ENCODE data around the gene SPATA19.

SPATA19 gene

GRCh38 chr11:133845413-133845812 lies at the start of gene SPATA19:
SPATA19 (minus strand) TSS chr11:133845513; CDS start chr11:133845446, 67 bp downstream.
- Histone ChIP-seq H3K4me1 (ENCODE audit: insufficient read depth, low read length) (no peaks in the 10 kb centered on the region), H3K27me3 (ENCODE audit: insufficient read depth, low read length) (no peaks in the 10 kb centered on the region), H3K4me3 (ENCODE audit: low read length) (no peak within 1 kb of the TSS), H3K9me3 (ENCODE audit: low read length) (no peaks in the 10 kb centered on the region), H2AFZ (ENCODE audit: low read depth, low read length) (no peak within 1 kb of the TSS), H3K36me3 (ENCODE audit: insufficient read depth, low read length) (no peaks in the 10 kb centered on the region)

- no peak overlapping the region for H3K4me3 ChIP-seq (ENCODE audit: low read length)
- H3K4me1 ChIP-seq (ENCODE audit: insufficient read depth, low read length) = peaks cover 25% of the 10 kb centered on the region
- H2AFZ ChIP-seq (ENCODE audit: low read depth, low read length) = no peak overlapping the region
- H3K9me3 ChIP-seq (ENCODE audit: low read length) = no peaks in the 10 kb centered on the region
- H3K27me3 ChIP-seq (ENCODE audit: insufficient read depth, low read length) = no peaks in the 10 kb centered on the region
- H3K36me3 ChIP-seq (ENCODE audit: insufficient read depth, low read length) = no peaks in the 10 kb centered on the region
These were observed 49.8 kb upstream of the SPATA19 start for GRCh38 chr11:133895061-133895479.

- Histone ChIP-seq H3K36me3 (ENCODE audit: insufficient read depth, low read length) (no peaks in the 10 kb centered on the region), H3K4me1 (ENCODE audit: insufficient read depth, low read length) (peaks cover 25% of the 10 kb centered on the region), H2AFZ (ENCODE audit: low read depth, low read length) (no peak overlapping the region), H3K9me3 (ENCODE audit: low read length) (no peaks in the 10 kb centered on the region), H3K4me3 (ENCODE audit: low read length) (no peak overlapping the region), H3K27me3 (ENCODE audit: insufficient read depth, low read length) (peaks cover 2% of the 10 kb centered on the region)
These were observed 48.1 kb upstream of the SPATA19 start for GRCh38 chr11:133893381-133893780.

- H2AFZ ChIP-seq (ENCODE audit: low read depth, low read length) = no peak overlapping the region
- H3K9me3 ChIP-seq (ENCODE audit: low read length) = no peaks in the 10 kb centered on the region
- H3K4me1 ChIP-seq (ENCODE audit: insufficient read depth, low read length) = peaks cover 25% of the 10 kb centered on the region
- peaks cover 2% of the 10 kb centered on the region for H3K27me3 ChIP-seq (ENCODE audit: insufficient read depth, low read length)
- H3K36me3 ChIP-seq (ENCODE audit: insufficient read depth, low read length) = no peaks in the 10 kb centered on the region
- H3K4me3 ChIP-seq (ENCODE audit: low read length) = no peak overlapping the region
These were observed 47.5 kb upstream of the SPATA19 start for GRCh38 chr11:133892584-133893380.

GRCh38 chr11:133892126-133892525 lies 46.8 kb upstream of the SPATA19 start:
- Histone ChIP-seq H3K4me1 (ENCODE audit: insufficient read depth, low read length) (peaks cover 25% of the 10 kb centered on the region), H3K27me3 (ENCODE audit: insufficient read depth, low read length) (peaks cover 7% of the 10 kb centered on the region), H2AFZ (ENCODE audit: low read depth, low read length) (no peak overlapping the region), H3K4me3 (ENCODE audit: low read length) (no peak overlapping the region), H3K36me3 (ENCODE audit: insufficient read depth, low read length) (no peaks in the 10 kb centered on the region), H3K9me3 (ENCODE audit: low read length) (no peaks in the 10 kb centered on the region)

- Histone ChIP-seq H3K4me3 (ENCODE audit: low read length) (no peak overlapping the region), H3K36me3 (ENCODE audit: insufficient read depth, low read length) (no peaks in the 10 kb centered on the region), H2AFZ (ENCODE audit: low read depth, low read length) (no peak overlapping the region), H3K9me3 (ENCODE audit: low read length) (peaks cover 2% of the 10 kb centered on the region), H3K27me3 (ENCODE audit: insufficient read depth, low read length) (peaks cover 7% of the 10 kb centered on the region), H3K4me1 (ENCODE audit: insufficient read depth, low read length) (peaks cover 11% of the 10 kb centered on the region)
These were observed 44.6 kb upstream of the SPATA19 start for GRCh38 chr11:133889893-133890292.

GRCh38 chr11:133889188-133889587 lies 43.9 kb upstream of the SPATA19 start:
- Histone ChIP-seq H3K9me3 (ENCODE audit: low read length) (peaks cover 2% of the 10 kb centered on the region), H3K36me3 (ENCODE audit: insufficient read depth, low read length) (no peaks in the 10 kb centered on the region), H3K27me3 (ENCODE audit: insufficient read depth, low read length) (peaks cover 7% of the 10 kb centered on the region), H3K4me3 (ENCODE audit: low read length) (no peak overlapping the region), H2AFZ (ENCODE audit: low read depth, low read length) (no peak overlapping the region), H3K4me1 (ENCODE audit: insufficient read depth, low read length) (peaks cover 8% of the 10 kb centered on the region)

- Histone ChIP-seq H3K4me3 (ENCODE audit: low read length) (no peak overlapping the region), H3K27me3 (ENCODE audit: insufficient read depth, low read length) (peaks cover 7% of the 10 kb centered on the region), H3K4me1 (ENCODE audit: insufficient read depth, low read length) (peaks cover 8% of the 10 kb centered on the region), H3K9me3 (ENCODE audit: low read length) (peaks cover 2% of the 10 kb centered on the region), H3K36me3 (ENCODE audit: insufficient read depth, low read length) (no peaks in the 10 kb centered on the region), H2AFZ (ENCODE audit: low read depth, low read length) (no peak overlapping the region)
These were observed 42.5 kb upstream of the SPATA19 start for GRCh38 chr11:133887692-133888332.

GRCh38 chr11:133886029-133886428 lies 40.7 kb upstream of the SPATA19 start:
- no peaks in the 10 kb centered on the region for H3K36me3 ChIP-seq (ENCODE audit: insufficient read depth, low read length)
- no peak overlapping the region for H3K4me3 ChIP-seq (ENCODE audit: low read length)
- H3K9me3 ChIP-seq (ENCODE audit: low read length) = peaks cover 2% of the 10 kb centered on the region
- no peak overlapping the region for H2AFZ ChIP-seq (ENCODE audit: low read depth, low read length)
- H3K27me3 ChIP-seq (ENCODE audit: insufficient read depth, low read length) = peaks cover 7% of the 10 kb centered on the region
- H3K4me1 ChIP-seq (ENCODE audit: insufficient read depth, low read length) = no peaks in the 10 kb centered on the region

GRCh38 chr11:133872160-133872559 lies 26.8 kb upstream of the SPATA19 start:
- Histone ChIP-seq H3K9me3 (ENCODE audit: low read length) (peaks cover 3% of the 10 kb centered on the region), H2AFZ (ENCODE audit: low read depth, low read length) (no peak overlapping the region), H3K36me3 (ENCODE audit: insufficient read depth, low read length) (no peaks in the 10 kb centered on the region), H3K4me3 (ENCODE audit: low read length) (no peak overlapping the region), H3K27me3 (ENCODE audit: insufficient read depth, low read length) (no peaks in the 10 kb centered on the region), H3K4me1 (ENCODE audit: insufficient read depth, low read length) (no peaks in the 10 kb centered on the region)

GRCh38 chr11:133867456-133867855 lies 22.1 kb upstream of the SPATA19 start:
- no peak overlapping the region for H2AFZ ChIP-seq (ENCODE audit: low read depth, low read length)
- no peaks in the 10 kb centered on the region for H3K36me3 ChIP-seq (ENCODE audit: insufficient read depth, low read length)
- H3K9me3 ChIP-seq (ENCODE audit: low read length) = no peaks in the 10 kb centered on the region
- no peak overlapping the region for H3K4me3 ChIP-seq (ENCODE audit: low read length)
- no peaks in the 10 kb centered on the region for H3K27me3 ChIP-seq (ENCODE audit: insufficient read depth, low read length)
- H3K4me1 ChIP-seq (ENCODE audit: insufficient read depth, low read length) = no peaks in the 10 kb centered on the region

GRCh38 chr11:133865466-133865865 lies 20.2 kb upstream of the SPATA19 start:
- no peaks in the 10 kb centered on the region for H3K27me3 ChIP-seq (ENCODE audit: insufficient read depth, low read length)
- H3K9me3 ChIP-seq (ENCODE audit: low read length) = no peaks in the 10 kb centered on the region
- no peak overlapping the region for H2AFZ ChIP-seq (ENCODE audit: low read depth, low read length)
- H3K4me1 ChIP-seq (ENCODE audit: insufficient read depth, low read length) = no peaks in the 10 kb centered on the region
- no peaks in the 10 kb centered on the region for H3K36me3 ChIP-seq (ENCODE audit: insufficient read depth, low read length)
- no peak overlapping the region for H3K4me3 ChIP-seq (ENCODE audit: low read length)

GRCh38 chr11:133864756-133865155 lies 19.4 kb upstream of the SPATA19 start:
- Histone ChIP-seq H3K36me3 (ENCODE audit: insufficient read depth, low read length) (no peaks in the 10 kb centered on the region), H3K4me3 (ENCODE audit: low read length) (no peak overlapping the region)

More at GRCh38 chr11:133864756-133865155, 19.4 kb upstream of the SPATA19 start:
- Histone ChIP-seq H2AFZ (ENCODE audit: low read depth, low read length) (no peak overlapping the region), H3K27me3 (ENCODE audit: insufficient read depth, low read length) (no peaks in the 10 kb centered on the region), H3K4me1 (ENCODE audit: insufficient read depth, low read length) (no peaks in the 10 kb centered on the region), H3K9me3 (ENCODE audit: low read length) (no peaks in the 10 kb centered on the region)

Measured in neuron (in vitro differentiated cells).